ENCODE results near the gene WFIKKN1. TPM values are rescaled to one million over a fixed set of nuclear protein-coding genes. Genes with fewer than 3 reads are reported as not detected.

Gene WFIKKN1
- total and polyA plus RNA-seq, 2 of the 13 experiments (the other 11 are each of a cell fraction or from before 2014, with no cell fraction given): 1.7 to 4.9 TPM

DNA sequence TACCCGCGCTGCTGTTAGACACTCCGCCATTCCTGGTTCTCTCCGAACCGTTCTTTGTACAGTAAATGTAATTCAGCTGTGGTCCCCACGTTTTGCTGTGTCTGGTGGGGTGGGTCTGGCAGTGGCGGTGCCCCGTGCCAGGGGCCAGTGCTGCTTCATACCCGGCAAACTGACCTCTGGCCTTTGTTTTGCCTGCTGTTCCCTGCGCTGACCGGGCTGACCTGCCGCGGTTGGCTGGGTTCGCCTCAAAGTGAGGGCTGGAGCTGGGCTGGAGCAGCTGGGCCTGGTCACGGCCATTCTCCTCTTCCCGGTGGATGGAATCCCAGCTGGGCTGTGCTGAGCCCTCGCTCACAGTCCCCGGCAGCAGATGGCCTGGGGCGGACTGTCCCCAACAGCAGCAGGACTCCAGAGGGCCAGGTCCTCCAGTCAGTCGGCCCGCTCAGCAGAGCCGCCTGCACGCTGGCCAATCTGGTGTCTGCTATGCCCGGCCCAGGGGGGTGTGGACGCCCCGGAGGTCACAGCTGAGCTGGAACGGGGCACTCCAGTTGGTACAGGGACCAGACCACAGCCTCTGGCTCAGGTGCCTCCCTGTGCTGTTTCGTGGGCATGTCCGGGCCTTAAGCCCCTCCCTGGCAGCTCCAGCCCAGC lies 1.5 kb upstream of the WFIKKN1 start:
- ATAC-seq: peak; percentile 61
- 59% methylated on average over 12 of the region's 29 CpGs for WGBS (ENCODE audit: low lambda C conversion rate)
- DNase-seq (ENCODE audit: low spot score): peak; percentile 44
- Histone ChIP-seq H3K9me3 (ENCODE audit: low read length) (no peaks in the 10 kb centered on the region), H2AFZ (ENCODE audit: low read length) (no peak overlapping the region), H4K20me1 (ENCODE audit: insufficient read depth, low read length) (no peaks in the 10 kb centered on the region), H3K4me3 (replicated peaks in 1 of 3; ENCODE audit: insufficient read depth in 1 of 3, low read depth in 2 of 3, low read length in 3 of 3) (peak overlapping the region in 2 of 3 experiments; percentile 58 to 74; a peak in 4 of 6 replicates), H3K79me2 (ENCODE audit: insufficient read depth, low read length) (no peaks in the 10 kb centered on the region), H3K27me3 (ENCODE audit: control insufficient read depth in 1 of 2, insufficient read depth in 2 of 2, low read length in 2 of 2) (no peaks in the 10 kb centered on the region), H3K9ac (ENCODE audit: insufficient read depth, low read depth, low read length) (peak overlapping the region; percentile 35; the same call in 1 of the 2 replicates), H3K4me2 (ENCODE audit: low read depth, low read length) (peak overlapping the region; percentile 95), H3K4me1 (ENCODE audit: insufficient read depth, low read length) (peaks cover 20% of the 10 kb centered on the region), H3K27ac (ENCODE audit: extremely low read length, insufficient read depth, low read length) (peak overlapping the region; percentile 71), H3K36me3 (replicated peaks in 1 of 2; ENCODE audit: control insufficient read depth in 1 of 2, insufficient read depth in 2 of 2, low read length in 2 of 2) (peaks cover 4% of the 10 kb centered on the region in 2 experiments; a peak in 2 of 5 replicates)
- in situ Hi-C loops (cut with HindIII; ENCODE audit: extremely low pct_ligation_motif_present, low pct_unique_long_range_greater_than_20kb) (no loop called here), intact Hi-C loops (cut with micrococcal nuclease; ENCODE audit: unreplicated experiment) (no loop called here)
- BruUV-seq (replicated peaks): no TSS peak
- no peak for FAIRE-seq
- CTCF ChIA-PET (ENCODE audit: low intra/inter-chr PET ratio, low total read pairs): no interaction called here
- POLR2A ChIA-PET: interaction anchor here (1.0 to 1.5 kb wide), 2 partner anchors 19 to 42 kb away, joined by 3 to 5 read pairs; no protein-coding TSS in a partner anchor
- no peak for TF ChIP-seq ZNF337 (CRISPR knock-in tag; IDR thresholded peaks at IDR 0.05; ENCODE audit: borderline replicate concordance, low read depth)
- TF ChIP-seq MED13 (CRISPR knock-in tag; IDR thresholded peaks at IDR 0.05): no peak
- TF ChIP-seq, protein P1, sequence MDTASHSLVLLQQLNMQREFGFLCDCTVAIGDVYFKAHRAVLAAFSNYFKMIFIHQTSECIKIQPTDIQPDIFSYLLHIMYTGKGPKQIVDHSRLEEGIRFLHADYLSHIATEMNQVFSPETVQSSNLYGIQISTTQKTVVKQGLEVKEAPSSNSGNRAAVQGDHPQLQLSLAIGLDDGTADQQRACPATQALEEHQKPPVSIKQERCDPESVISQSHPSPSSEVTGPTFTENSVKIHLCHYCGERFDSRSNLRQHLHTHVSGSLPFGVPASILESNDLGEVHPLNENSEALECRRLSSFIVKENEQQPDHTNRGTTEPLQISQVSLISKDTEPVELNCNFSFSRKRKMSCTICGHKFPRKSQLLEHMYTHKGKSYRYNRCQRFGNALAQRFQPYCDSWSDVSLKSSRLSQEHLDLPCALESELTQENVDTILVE (CRISPR knock-in tag; IDR thresholded peaks at IDR 0.05): no peak
- no peak for TF ChIP-seq IRF2 (CRISPR knock-in tag; IDR thresholded peaks at IDR 0.05)
- TF ChIP-seq, protein P2, sequence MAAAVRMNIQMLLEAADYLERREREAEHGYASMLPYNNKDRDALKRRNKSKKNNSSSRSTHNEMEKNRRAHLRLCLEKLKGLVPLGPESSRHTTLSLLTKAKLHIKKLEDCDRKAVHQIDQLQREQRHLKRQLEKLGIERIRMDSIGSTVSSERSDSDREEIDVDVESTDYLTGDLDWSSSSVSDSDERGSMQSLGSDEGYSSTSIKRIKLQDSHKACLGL (CRISPR knock-in tag; IDR thresholded peaks at IDR 0.05): peak; percentile 41; the same call in 1 of the 2 replicates
- TF ChIP-seq NR2F2 (IDR thresholded peaks at IDR 0.05; ENCODE audit: borderline replicate concordance, low read depth): no peak
- TF ChIP-seq, protein P3, sequence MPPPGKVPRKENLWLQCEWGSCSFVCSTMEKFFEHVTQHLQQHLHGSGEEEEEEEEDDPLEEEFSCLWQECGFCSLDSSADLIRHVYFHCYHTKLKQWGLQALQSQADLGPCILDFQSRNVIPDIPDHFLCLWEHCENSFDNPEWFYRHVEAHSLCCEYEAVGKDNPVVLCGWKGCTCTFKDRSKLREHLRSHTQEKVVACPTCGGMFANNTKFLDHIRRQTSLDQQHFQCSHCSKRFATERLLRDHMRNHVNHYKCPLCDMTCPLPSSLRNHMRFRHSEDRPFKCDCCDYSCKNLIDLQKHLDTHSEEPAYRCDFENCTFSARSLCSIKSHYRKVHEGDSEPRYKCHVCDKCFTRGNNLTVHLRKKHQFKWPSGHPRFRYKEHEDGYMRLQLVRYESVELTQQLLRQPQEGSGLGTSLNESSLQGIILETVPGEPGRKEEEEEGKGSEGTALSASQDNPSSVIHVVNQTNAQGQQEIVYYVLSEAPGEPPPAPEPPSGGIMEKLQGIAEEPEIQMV (CRISPR knock-in tag; IDR thresholded peaks at IDR 0.05; ENCODE audit: low read depth): no peak
- TF ChIP-seq ATF2 (CRISPR knock-in tag; IDR thresholded peaks at IDR 0.05): no peak
- TF ChIP-seq KAT7 (CRISPR knock-in tag; IDR thresholded peaks at IDR 0.05; ENCODE audit: borderline replicate concordance): no peak; the same call in 1 of the 2 replicates
- no peak for TF ChIP-seq EZH2 (conservative IDR thresholded peaks at IDR 0.05; ENCODE audit: low read depth, low read length)
- TF ChIP-seq PHF20 (CRISPR knock-in tag; IDR thresholded peaks at IDR 0.05): no peak
- no peak for TF ChIP-seq MEIS1 (CRISPR knock-in tag; IDR thresholded peaks at IDR 0.05; ENCODE audit: borderline replicate concordance)
- no peak for TF ChIP-seq TEAD2 (CRISPR knock-in tag; IDR thresholded peaks at IDR 0.05)
- no peak for TF ChIP-seq KMT2B (CRISPR knock-in tag; IDR thresholded peaks at IDR 0.05)
- no peak for TF ChIP-seq ZFP90 (CRISPR knock-in tag; IDR thresholded peaks at IDR 0.05; ENCODE audit: borderline replicate concordance)
- TF ChIP-seq NBN (conservative IDR thresholded peaks at IDR 0.05): no peak
- no peak for TF ChIP-seq LBX2 (CRISPR knock-in tag; IDR thresholded peaks at IDR 0.05; ENCODE audit: borderline replicate concordance)
- no peak for TF ChIP-seq CSRNP2 (CRISPR knock-in tag; conservative IDR thresholded peaks at IDR 0.05; ENCODE audit: low read depth)
